ENCODE results near the gene UMODL1. TPM values are rescaled to one million over a fixed set of nuclear protein-coding genes. Genes with fewer than 3 reads are reported as not detected.

Gene UMODL1
- total RNA-seq, 1 experiment from 2014 or later = not detected

DNA sequence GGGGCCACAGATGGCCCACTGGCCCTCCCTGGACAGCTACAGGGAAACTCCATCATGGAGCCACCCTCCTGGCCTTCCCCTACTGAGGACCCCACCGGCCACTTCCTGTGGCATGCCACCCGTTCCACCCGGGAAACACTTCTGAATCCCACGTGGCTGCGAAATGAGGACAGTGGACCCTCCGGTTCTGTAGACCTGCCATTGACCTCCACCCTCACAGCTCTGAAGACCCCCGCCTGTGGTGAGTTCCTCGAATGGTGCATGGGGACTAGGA, 40.3 kb downstream of the UMODL1 start:
- Mint-ChIP-seq H3K27me3 (ENCODE audit: low read depth) (peaks cover 4% of the 10 kb centered on the region), H3K36me3 (ENCODE audit: insufficient read depth in 1 of 3, low read depth in 3 of 3) (no peaks in the 10 kb centered on the region; a peak in 1 of 7 replicates), H3K4me3 (no peak overlapping the region; a peak in 1 of 5 replicates), H3K4me1 (peaks cover 0 to 3% of the 10 kb centered on the region in 2 experiments; a peak in 1 of 4 replicates), H3K27ac (no peak overlapping the region), H3K9me3 (no peaks in the 10 kb centered on the region; a peak in 1 of 5 replicates)
- no peak overlapping the region for H3K4ac ChIP-seq (ENCODE audit: low read depth, low read length)
- no peak overlapping the region for H2BK12ac ChIP-seq (ENCODE audit: insufficient read length, low read depth, low read length)
- H3K23ac ChIP-seq (ENCODE audit: insufficient read length, low read depth, low read length) = no peak overlapping the region
- no peak overlapping the region for H2AFZ ChIP-seq (ENCODE audit: low read length)
- H3K79me2 ChIP-seq (ENCODE audit: insufficient read depth, low read length) = no peaks in the 10 kb centered on the region
- H3K23me2 ChIP-seq (ENCODE audit: insufficient read length, low read depth, low read length, poor library complexity, severe bottlenecking) = no peaks in the 10 kb centered on the region
- H3K4me1 ChIP-seq (ENCODE audit: insufficient read depth, low read length) = no peaks in the 10 kb centered on the region; the same call in 1 of the 2 replicates
- H3K14ac ChIP-seq (ENCODE audit: insufficient read depth, low read length) = no peak overlapping the region
- no peak overlapping the region for H2BK15ac ChIP-seq (ENCODE audit: low read depth, low read length)
- WGBS (ENCODE audit: extremely low coverage, insufficient read length, low lambda C conversion rate) = no CpG with 5 or more reads among the region's 8 CpGs
- no peak overlapping the region for H2BK5ac ChIP-seq (ENCODE audit: insufficient read length, low read length)
- no peak overlapping the region for H3K56ac ChIP-seq (ENCODE audit: insufficient read length, low read depth, low read length)
- no peak overlapping the region for H3T11ph ChIP-seq (ENCODE audit: low read length)
- no peak overlapping the region for H4K5ac ChIP-seq (ENCODE audit: insufficient read length, low read depth, low read length)
- H2BK20ac ChIP-seq (ENCODE audit: low read depth, low read length, poor library complexity, severe bottlenecking) = no peak overlapping the region
- no peaks in the 10 kb centered on the region for H3K79me1 ChIP-seq (ENCODE audit: insufficient read depth, low read depth, low read length, poor library complexity, severe bottlenecking)
- H3K27ac ChIP-seq (ENCODE audit: insufficient read length, low read depth, low read length) = no peak overlapping the region
- H3K27me3 ChIP-seq (ENCODE audit: insufficient read depth, low read length) = no peaks in the 10 kb centered on the region
- DNase-seq = no peak
- H3K9ac ChIP-seq (ENCODE audit: extremely low read depth, insufficient read length, low read length) = no peak overlapping the region
- H3K18ac ChIP-seq (ENCODE audit: insufficient read length, low read depth, low read length) = no peak overlapping the region
- H4K8ac ChIP-seq (replicated peaks; ENCODE audit: insufficient read length, low read depth, low read length) = no peak overlapping the region
- no peak overlapping the region for H2BK120ac ChIP-seq (ENCODE audit: low read depth, low read length, poor library complexity, severe bottlenecking)
- TF ChIP-seq, protein P1, sequence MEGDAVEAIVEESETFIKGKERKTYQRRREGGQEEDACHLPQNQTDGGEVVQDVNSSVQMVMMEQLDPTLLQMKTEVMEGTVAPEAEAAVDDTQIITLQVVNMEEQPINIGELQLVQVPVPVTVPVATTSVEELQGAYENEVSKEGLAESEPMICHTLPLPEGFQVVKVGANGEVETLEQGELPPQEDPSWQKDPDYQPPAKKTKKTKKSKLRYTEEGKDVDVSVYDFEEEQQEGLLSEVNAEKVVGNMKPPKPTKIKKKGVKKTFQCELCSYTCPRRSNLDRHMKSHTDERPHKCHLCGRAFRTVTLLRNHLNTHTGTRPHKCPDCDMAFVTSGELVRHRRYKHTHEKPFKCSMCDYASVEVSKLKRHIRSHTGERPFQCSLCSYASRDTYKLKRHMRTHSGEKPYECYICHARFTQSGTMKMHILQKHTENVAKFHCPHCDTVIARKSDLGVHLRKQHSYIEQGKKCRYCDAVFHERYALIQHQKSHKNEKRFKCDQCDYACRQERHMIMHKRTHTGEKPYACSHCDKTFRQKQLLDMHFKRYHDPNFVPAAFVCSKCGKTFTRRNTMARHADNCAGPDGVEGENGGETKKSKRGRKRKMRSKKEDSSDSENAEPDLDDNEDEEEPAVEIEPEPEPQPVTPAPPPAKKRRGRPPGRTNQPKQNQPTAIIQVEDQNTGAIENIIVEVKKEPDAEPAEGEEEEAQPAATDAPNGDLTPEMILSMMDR (conservative IDR thresholded peaks at IDR 0.05) = no peak
- no peaks in the 10 kb centered on the region for H4K20me1 ChIP-seq (ENCODE audit: control insufficient read depth, insufficient read depth, insufficient read length)
- H4K91ac ChIP-seq (ENCODE audit: insufficient read length, low read depth, low read length) = no peak overlapping the region
- H3K4me2 ChIP-seq (ENCODE audit: insufficient read depth, insufficient read length, low read length) = no peak overlapping the region
- H2AK5ac ChIP-seq (ENCODE audit: insufficient read length, low read length) = no peak overlapping the region
- H3K9me3 ChIP-seq (ENCODE audit: control insufficient read depth, low read depth, low read length) = no peaks in the 10 kb centered on the region
